Measurements from ENCODE around the gene CTNNA2.

DNA sequence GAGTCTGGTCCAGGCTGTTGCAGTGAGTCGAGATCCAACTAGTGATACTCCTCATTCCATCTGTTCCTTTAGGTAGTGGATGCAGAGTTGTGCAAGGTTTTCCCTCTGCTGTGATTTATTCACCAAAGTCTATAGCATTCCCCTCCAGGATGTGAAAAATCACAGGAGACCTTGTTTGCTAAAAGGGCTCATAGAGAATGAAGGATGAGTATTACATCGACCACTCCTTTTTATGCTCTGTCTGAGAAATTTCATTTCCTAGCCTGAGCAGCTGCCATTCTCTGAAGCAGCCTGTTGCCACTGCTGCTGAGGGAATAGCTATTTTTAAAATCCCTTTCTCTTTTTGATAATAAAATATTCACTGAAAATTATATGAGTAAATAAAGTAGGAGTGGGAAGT lies 925.8 kb downstream of the CTNNA2 start:
- TF ChIP-seq GATA2 (IDR thresholded peaks at IDR 0.05; ENCODE audit: low read depth, low read length) (no peak), GATA3 (IDR thresholded peaks at IDR 0.05; ENCODE audit: low read depth, low read length) (no peak)

Measured in SH-SY5Y (cell line).